Suprapubic skin (tissue), 4 donors: ENCODE data around the gene SPDYE4.

Experiments used
- POLR2A ChIP-seq, 2 donors: fragments of 450-650 bp; IDR thresholded peaks; one replicate each; pipeline ENCODE4 v1.6.1; 2017; ENCODE audit warnings: antibody characterized with exemption in 2 of 2, mild to moderate bottlenecking in 2 of 2, moderate library complexity in 2 of 2
- POLR2AphosphoS5 ChIP-seq, 3 donors: sonication (generic); formaldehyde crosslinking; IDR thresholded peaks; one replicate each; pipeline ENCODE4 v1.6.1; 2017; ENCODE audit warnings: antibody characterized with exemption in 3 of 3
- TF ChIP-seq, protein P1 (sequence below), 2 donors: fragments of 200-600 bp in 1 of 2; fragments of 450-650 bp in 1 of 2; sonication (generic) in 1 of 2; IDR thresholded peaks; one replicate each; pipeline ENCODE4 v1.5.1; 2016 to 2019; ENCODE audit warnings: antibody characterized with exemption in 2 of 2, mild to moderate bottlenecking in 1 of 2, moderate library complexity in 1 of 2

DNA sequence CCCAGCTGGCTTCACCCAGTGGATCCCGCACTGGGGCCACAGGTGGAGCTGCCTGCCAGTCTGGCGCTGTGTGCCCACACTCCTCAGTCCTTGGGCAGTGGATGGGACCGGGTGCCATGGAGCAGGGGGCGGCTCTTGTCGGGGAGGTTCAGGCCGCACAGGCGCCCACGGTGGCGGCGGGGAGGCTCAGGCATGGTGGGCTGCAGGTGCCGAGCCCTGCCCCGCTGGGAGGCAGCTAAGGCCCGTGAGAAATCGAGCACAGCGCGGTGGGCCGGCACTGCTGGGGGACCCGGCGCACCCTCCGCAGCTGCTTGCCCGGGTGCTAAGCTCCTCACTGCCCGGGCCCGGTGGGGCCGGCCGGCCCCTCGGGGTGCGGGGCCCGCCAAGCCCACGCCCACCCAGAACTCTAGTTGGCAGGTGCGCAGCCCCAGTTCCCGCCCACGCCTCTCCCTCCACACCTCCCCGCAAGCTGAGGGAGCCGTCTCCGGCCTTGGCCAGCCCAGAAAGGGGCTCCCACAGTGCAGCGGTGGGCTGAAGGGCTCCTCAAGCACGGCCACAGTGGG, 40.3 kb downstream of the SPDYE4 start:
- TF ChIP-seq, protein P1, sequence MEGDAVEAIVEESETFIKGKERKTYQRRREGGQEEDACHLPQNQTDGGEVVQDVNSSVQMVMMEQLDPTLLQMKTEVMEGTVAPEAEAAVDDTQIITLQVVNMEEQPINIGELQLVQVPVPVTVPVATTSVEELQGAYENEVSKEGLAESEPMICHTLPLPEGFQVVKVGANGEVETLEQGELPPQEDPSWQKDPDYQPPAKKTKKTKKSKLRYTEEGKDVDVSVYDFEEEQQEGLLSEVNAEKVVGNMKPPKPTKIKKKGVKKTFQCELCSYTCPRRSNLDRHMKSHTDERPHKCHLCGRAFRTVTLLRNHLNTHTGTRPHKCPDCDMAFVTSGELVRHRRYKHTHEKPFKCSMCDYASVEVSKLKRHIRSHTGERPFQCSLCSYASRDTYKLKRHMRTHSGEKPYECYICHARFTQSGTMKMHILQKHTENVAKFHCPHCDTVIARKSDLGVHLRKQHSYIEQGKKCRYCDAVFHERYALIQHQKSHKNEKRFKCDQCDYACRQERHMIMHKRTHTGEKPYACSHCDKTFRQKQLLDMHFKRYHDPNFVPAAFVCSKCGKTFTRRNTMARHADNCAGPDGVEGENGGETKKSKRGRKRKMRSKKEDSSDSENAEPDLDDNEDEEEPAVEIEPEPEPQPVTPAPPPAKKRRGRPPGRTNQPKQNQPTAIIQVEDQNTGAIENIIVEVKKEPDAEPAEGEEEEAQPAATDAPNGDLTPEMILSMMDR (IDR thresholded peaks at IDR 0.05): no peak
- TF ChIP-seq POLR2AphosphoS5 (IDR thresholded peaks at IDR 0.05): no peak
- no peak for TF ChIP-seq POLR2A (IDR thresholded peaks at IDR 0.05)
